Measurements from ENCODE around the gene SLC5A12. TPM values are rescaled to one million over a fixed set of nuclear protein-coding genes. Genes with fewer than 3 reads are reported as not detected.
"Not testable (repeated sequence)": the region's sequence is repeated elsewhere in the genome, so short reads cannot be mapped to it uniquely, and the experiment has no call there.

The SLC5A12 gene
- total RNA-seq, 2 experiments from 2014 or later, result not detected

GRCh38 chr11:26675233-26675928, 46.5 kb downstream of the SLC5A12 start:
- Mint-ChIP-seq H3K4me1 (no peaks in the 10 kb centered on the region), H3K36me3 (ENCODE audit: low read depth) (no peaks in the 10 kb centered on the region), H3K4me3 (no peak overlapping the region), H3K27ac (no peak overlapping the region), H3K9me3 (no peaks in the 10 kb centered on the region), H3K27me3 (no peaks in the 10 kb centered on the region)
- no peak for DNase-seq
- POLR2A ChIA-PET, result no interaction called here
- CTCF ChIA-PET, result no interaction called here

- no peaks in the 10 kb centered on the region for H3K36me3 Mint-ChIP-seq (ENCODE audit: low read depth)
- H3K4me3 Mint-ChIP-seq, result no peak overlapping the region
- H3K27ac Mint-ChIP-seq, result no peak overlapping the region
- CTCF ChIA-PET, result no interaction called here
- DNase-seq, result no peak
- no peaks in the 10 kb centered on the region for H3K27me3 Mint-ChIP-seq
- no peaks in the 10 kb centered on the region for H3K9me3 Mint-ChIP-seq
- POLR2A ChIA-PET, result no interaction called here
- no peaks in the 10 kb centered on the region for H3K4me1 Mint-ChIP-seq
These were observed 55.9 kb downstream of the SLC5A12 start for GRCh38 chr11:26665946-26666345.

GRCh38 chr11:26665036-26665435, 56.8 kb downstream of the SLC5A12 start:
- H3K4me1 Mint-ChIP-seq, result no peaks in the 10 kb centered on the region

GRCh38 chr11:26662916-26663315, 58.9 kb downstream of the SLC5A12 start:
- H3K36me3 Mint-ChIP-seq (ENCODE audit: low read depth), result no peaks in the 10 kb centered on the region
- POLR2A ChIA-PET, result interaction anchor here (0.6 kb wide), 1 partner anchor 511 kb away, joined by 4 read pairs; no protein-coding TSS in a partner anchor
- no peaks in the 10 kb centered on the region for H3K9me3 Mint-ChIP-seq
- H3K4me1 Mint-ChIP-seq, result no peaks in the 10 kb centered on the region
- CTCF ChIA-PET, result no interaction called here
- H3K27me3 Mint-ChIP-seq, result no peaks in the 10 kb centered on the region
- DNase-seq, result no peak
- no peak overlapping the region for H3K27ac Mint-ChIP-seq
- H3K4me3 Mint-ChIP-seq, result no peak overlapping the region

More at GRCh38 chr11:26665036-26665435, 56.8 kb downstream of the SLC5A12 start:
- Mint-ChIP-seq H3K4me3 (no peak overlapping the region), H3K9me3 (no peaks in the 10 kb centered on the region), H3K27ac (no peak overlapping the region), H3K36me3 (ENCODE audit: low read depth) (no peaks in the 10 kb centered on the region), H3K27me3 (no peaks in the 10 kb centered on the region)
- ChIA-PET POLR2A (no interaction called here), CTCF (no interaction called here)
- no peak for DNase-seq

GRCh38 chr11:26655287-26655686, 66.6 kb downstream of the SLC5A12 start:
- Mint-ChIP-seq H3K4me1 (no peaks in the 10 kb centered on the region), H3K9me3 (no peaks in the 10 kb centered on the region), H3K36me3 (ENCODE audit: low read depth) (no peaks in the 10 kb centered on the region), H3K4me3 (no peak overlapping the region), H3K27me3 (no peaks in the 10 kb centered on the region), H3K27ac (no peak overlapping the region)
- ChIA-PET CTCF (no interaction called here), POLR2A (no interaction called here)
- no peak for DNase-seq

- Mint-ChIP-seq H3K36me3 (ENCODE audit: low read depth) (no peaks in the 10 kb centered on the region), H3K27me3 (no peaks in the 10 kb centered on the region), H3K4me3 (no peak overlapping the region), H3K27ac (no peak overlapping the region), H3K4me1 (peaks cover 2% of the 10 kb centered on the region), H3K9me3 (no peaks in the 10 kb centered on the region)
- no peak for DNase-seq
- CTCF ChIA-PET, result no interaction called here
- POLR2A ChIA-PET, result no interaction called here
These were observed 69.9 kb downstream of the SLC5A12 start for GRCh38 chr11:26651916-26652315.

GRCh38 chr11:26649884-26650283, 72.0 kb downstream of the SLC5A12 start:
- ChIA-PET POLR2A (no interaction called here), CTCF (no interaction called here)
- DNase-seq, result peak; percentile 43
- no peaks in the 10 kb centered on the region for H3K9me3 Mint-ChIP-seq
- H3K4me3 Mint-ChIP-seq, result no peak overlapping the region
- H3K27me3 Mint-ChIP-seq, result no peaks in the 10 kb centered on the region
- H3K27ac Mint-ChIP-seq, result no peak overlapping the region
- peaks cover 2% of the 10 kb centered on the region for H3K4me1 Mint-ChIP-seq
- no peaks in the 10 kb centered on the region for H3K36me3 Mint-ChIP-seq (ENCODE audit: low read depth)

GRCh38 chr11:26643314-26643713, 78.5 kb downstream of the SLC5A12 start:
- H3K27me3 Mint-ChIP-seq; H3K36me3 Mint-ChIP-seq (ENCODE audit: low read depth); H3K9me3 Mint-ChIP-seq; H3K4me3 Mint-ChIP-seq; POLR2A ChIA-PET; H3K27ac Mint-ChIP-seq; H3K4me1 Mint-ChIP-seq; DNase-seq: not testable (repeated sequence)
- CTCF ChIA-PET, result interaction anchor here (0.7 kb wide), 1 partner anchor 488 kb away, joined by 3 read pairs; no protein-coding TSS in a partner anchor

- no peak overlapping the region for H3K27ac Mint-ChIP-seq
- no peak overlapping the region for H3K4me3 Mint-ChIP-seq
- H3K36me3 Mint-ChIP-seq (ENCODE audit: low read depth), result no peaks in the 10 kb centered on the region
- no peaks in the 10 kb centered on the region for H3K27me3 Mint-ChIP-seq
- DNase-seq, result no peak
- H3K4me1 Mint-ChIP-seq, result no peaks in the 10 kb centered on the region
- ChIA-PET POLR2A (no interaction called here), CTCF (no interaction called here)
- no peaks in the 10 kb centered on the region for H3K9me3 Mint-ChIP-seq
These were observed 89.1 kb downstream of the SLC5A12 start for GRCh38 chr11:26632691-26633159.

- Mint-ChIP-seq H3K27me3 (no peaks in the 10 kb centered on the region), H3K27ac (no peak overlapping the region), H3K4me1 (no peaks in the 10 kb centered on the region), H3K36me3 (ENCODE audit: low read depth) (no peaks in the 10 kb centered on the region), H3K4me3 (no peak overlapping the region), H3K9me3 (no peaks in the 10 kb centered on the region)
- CTCF ChIA-PET, result no interaction called here
- DNase-seq, result no peak
- POLR2A ChIA-PET, result no interaction called here
These were observed 95.5 kb downstream of the SLC5A12 start for GRCh38 chr11:26626346-26626745.

GRCh38 chr11:26623076-26623659, 98.7 kb downstream of the SLC5A12 start:
- ChIA-PET CTCF (no interaction called here), POLR2A (no interaction called here)
- Mint-ChIP-seq H3K4me3 (no peak overlapping the region), H3K27me3 (no peaks in the 10 kb centered on the region), H3K27ac (no peak overlapping the region), H3K4me1 (no peaks in the 10 kb centered on the region), H3K36me3 (ENCODE audit: low read depth) (no peaks in the 10 kb centered on the region), H3K9me3 (no peaks in the 10 kb centered on the region)
- DNase-seq, result no peak

GRCh38 chr11:26622181-26622580, 99.7 kb downstream of the SLC5A12 start:
- H3K36me3 Mint-ChIP-seq (ENCODE audit: low read depth), result no peaks in the 10 kb centered on the region
- DNase-seq, result no peak
- H3K27ac Mint-ChIP-seq, result no peak overlapping the region
- H3K4me1 Mint-ChIP-seq, result no peaks in the 10 kb centered on the region
- no peaks in the 10 kb centered on the region for H3K9me3 Mint-ChIP-seq
- no peak overlapping the region for H3K4me3 Mint-ChIP-seq
- POLR2A ChIA-PET, result no interaction called here
- no peaks in the 10 kb centered on the region for H3K27me3 Mint-ChIP-seq
- CTCF ChIA-PET, result no interaction called here

GRCh38 chr11:26621132-26621531, 100.7 kb downstream of the SLC5A12 start:
- POLR2A ChIA-PET, result no interaction called here
- H3K27me3 Mint-ChIP-seq, result no peaks in the 10 kb centered on the region
- H3K36me3 Mint-ChIP-seq (ENCODE audit: low read depth), result no peaks in the 10 kb centered on the region
- H3K27ac Mint-ChIP-seq, result no peak overlapping the region
- H3K9me3 Mint-ChIP-seq, result no peaks in the 10 kb centered on the region
- CTCF ChIA-PET, result no interaction called here
- no peak for DNase-seq
- no peak overlapping the region for H3K4me3 Mint-ChIP-seq
- H3K4me1 Mint-ChIP-seq, result no peaks in the 10 kb centered on the region

All from activated CD4-positive, alpha-beta T cell treated with anti-CD3 and anti-CD28 coated beads, Interleukin-2, amount 10 ng/mL, durations not matched to agents 7 days and 5 days (primary cell).